Measurements from ENCODE around the gene ALLC.

- TF ChIP-seq CTCF (IDR thresholded peaks at IDR 0.05) (no peak), POLR2A (IDR thresholded peaks at IDR 0.05) (no peak), POLR2AphosphoS5 (IDR thresholded peaks at IDR 0.05) (no peak)
Observed at GRCh38 chr2:3672861-3673678, 15.1 kb downstream of the ALLC start.

Measured in prostate gland (tissue), 2 donors.